ENCODE results near the gene VCY1B.
"Not testable (repeated sequence)": the region's sequence is repeated elsewhere in the genome, so short reads cannot be mapped to it uniquely, and the experiment has no call there.

GRCh38 chrY:14011916-14012315, 44.1 kb upstream of the VCY1B start:
- TF ChIP-seq CTCF, EP300 (IDR thresholded peaks at IDR 0.05): not testable (repeated sequence)

All from ovary (tissue), 3 donors.